HepG2 (cell line): ENCODE measurements around the gene DNM3.

Source experiments
- FOXP1 ChIP-seq, 2 experiments: fragments of 450-650 bp in 1 of 2; IDR thresholded peaks; 2 replicates each; pipeline ENCODE4 v1.6.1; 2017 to 2018; ENCODE audit warnings: antibody characterized with exemption in 1 of 2
- HNRNPK ChIP-seq: fragments of 200-400 bp; formaldehyde crosslinking; IDR thresholded peaks from 2 replicates; pipeline ENCODE4 v1.6.1; 2018; ENCODE audit warnings: low read length, low read depth, moderate library complexity, mild to moderate bottlenecking; ENCODE audit not compliant: poor library complexity, severe bottlenecking
- MEIS1 ChIP-seq: sonication (generic); formaldehyde crosslinking; IDR thresholded peaks from 2 replicates; pipeline ENCODE4 v1.9.0; 2021; ENCODE audit warnings: mild to moderate bottlenecking, missing genetic modification reagents, moderate library complexity, borderline replicate concordance
- MTF1 ChIP-seq: sonication (generic); formaldehyde crosslinking; IDR thresholded peaks from 2 replicates; pipeline ENCODE4 v1.5.0; 2020; ENCODE audit warnings: missing genetic modification reagents
- NFE2L2 ChIP-seq: fragments of 150-350 bp; IDR thresholded peaks from 2 replicates; pipeline ENCODE4 v1.6.1; 2014; ENCODE audit warnings: low read length
- POLR2AphosphoS5 ChIP-seq: IDR thresholded peaks from 2 replicates; pipeline ENCODE4 v1.6.1; 2012; ENCODE audit warnings: low read depth, low read length
- TRIM24 ChIP-seq: sonication (generic); formaldehyde crosslinking; IDR thresholded peaks from 2 replicates; pipeline ENCODE4 v1.8.0; 2022; ENCODE audit warnings: mild to moderate bottlenecking, missing genetic modification reagents
- TF ChIP-seq, protein P1 (sequence below): sonication (generic); formaldehyde crosslinking; IDR thresholded peaks from 2 replicates; pipeline ENCODE4 v1.4.0; 2020; ENCODE audit warnings: missing genetic modification reagents
- TF ChIP-seq, protein P2 (sequence below): sonication (generic); formaldehyde crosslinking; IDR thresholded peaks from 2 replicates; pipeline ENCODE4 v1.4.0; 2020; ENCODE audit warnings: mild to moderate bottlenecking, missing genetic modification reagents
- TF ChIP-seq, protein P3 (sequence below): sonication (generic); formaldehyde crosslinking; IDR thresholded peaks from 2 replicates; pipeline ENCODE4 v1.8.1; 2023; ENCODE audit warnings: mild to moderate bottlenecking, inconsistent platforms, moderate library complexity, missing genetic modification reagents, borderline replicate concordance
- TF ChIP-seq, protein P4 (sequence below): sonication (generic); formaldehyde crosslinking; IDR thresholded peaks from 2 replicates; pipeline ENCODE4 v1.5.0; 2020; ENCODE audit warnings: mild to moderate bottlenecking, missing genetic modification reagents, moderate library complexity

DNA sequence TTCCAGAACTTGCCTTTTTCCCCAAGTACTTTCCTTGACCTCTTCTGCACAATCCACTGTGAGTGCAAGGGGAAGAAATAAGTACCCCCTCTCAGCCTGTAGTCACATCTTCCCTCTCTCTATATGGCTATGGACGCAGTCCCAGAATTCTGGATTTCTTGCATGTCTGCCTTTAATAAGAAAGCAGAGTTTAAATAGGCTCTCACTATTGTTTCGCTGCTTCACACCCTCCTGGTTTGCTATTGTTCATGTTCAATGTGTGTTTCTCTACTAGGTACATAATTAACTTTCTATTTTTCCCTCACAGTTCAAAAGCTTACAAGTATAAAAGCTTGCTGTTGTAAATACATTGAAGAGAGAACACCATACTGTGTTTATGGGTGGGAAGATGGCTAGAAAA, 397.7 kb downstream of the DNM3 start:
- TF ChIP-seq MEIS1 (CRISPR knock-in tag): no peak
- no peak for TF ChIP-seq POLR2AphosphoS5
- TF ChIP-seq, protein P1, sequence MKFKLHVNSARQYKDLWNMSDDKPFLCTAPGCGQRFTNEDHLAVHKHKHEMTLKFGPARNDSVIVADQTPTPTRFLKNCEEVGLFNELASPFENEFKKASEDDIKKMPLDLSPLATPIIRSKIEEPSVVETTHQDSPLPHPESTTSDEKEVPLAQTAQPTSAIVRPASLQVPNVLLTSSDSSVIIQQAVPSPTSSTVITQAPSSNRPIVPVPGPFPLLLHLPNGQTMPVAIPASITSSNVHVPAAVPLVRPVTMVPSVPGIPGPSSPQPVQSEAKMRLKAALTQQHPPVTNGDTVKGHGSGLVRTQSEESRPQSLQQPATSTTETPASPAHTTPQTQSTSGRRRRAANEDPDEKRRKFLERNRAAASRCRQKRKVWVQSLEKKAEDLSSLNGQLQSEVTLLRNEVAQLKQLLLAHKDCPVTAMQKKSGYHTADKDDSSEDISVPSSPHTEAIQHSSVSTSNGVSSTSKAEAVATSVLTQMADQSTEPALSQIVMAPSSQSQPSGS: no peak
- TF ChIP-seq FOXP1 (IDR thresholded peaks at IDR 0.05): no peak
- no peak for TF ChIP-seq FOXP1 (CRISPR knock-in tag; IDR thresholded peaks at IDR 0.05)
- TF ChIP-seq, protein P2, sequence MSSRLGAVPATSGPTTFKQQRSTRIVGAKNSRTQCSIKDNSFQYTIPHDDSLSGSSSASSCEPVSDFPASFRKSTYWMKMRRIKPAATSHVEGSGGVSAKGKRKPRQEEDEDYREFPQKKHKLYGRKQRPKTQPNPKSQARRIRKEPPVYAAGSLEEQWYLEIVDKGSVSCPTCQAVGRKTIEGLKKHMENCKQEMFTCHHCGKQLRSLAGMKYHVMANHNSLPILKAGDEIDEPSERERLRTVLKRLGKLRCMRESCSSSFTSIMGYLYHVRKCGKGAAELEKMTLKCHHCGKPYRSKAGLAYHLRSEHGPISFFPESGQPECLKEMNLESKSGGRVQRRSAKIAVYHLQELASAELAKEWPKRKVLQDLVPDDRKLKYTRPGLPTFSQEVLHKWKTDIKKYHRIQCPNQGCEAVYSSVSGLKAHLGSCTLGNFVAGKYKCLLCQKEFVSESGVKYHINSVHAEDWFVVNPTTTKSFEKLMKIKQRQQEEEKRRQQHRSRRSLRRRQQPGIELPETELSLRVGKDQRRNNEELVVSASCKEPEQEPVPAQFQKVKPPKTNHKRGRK (CRISPR knock-in tag): no peak
- TF ChIP-seq, protein P3, sequence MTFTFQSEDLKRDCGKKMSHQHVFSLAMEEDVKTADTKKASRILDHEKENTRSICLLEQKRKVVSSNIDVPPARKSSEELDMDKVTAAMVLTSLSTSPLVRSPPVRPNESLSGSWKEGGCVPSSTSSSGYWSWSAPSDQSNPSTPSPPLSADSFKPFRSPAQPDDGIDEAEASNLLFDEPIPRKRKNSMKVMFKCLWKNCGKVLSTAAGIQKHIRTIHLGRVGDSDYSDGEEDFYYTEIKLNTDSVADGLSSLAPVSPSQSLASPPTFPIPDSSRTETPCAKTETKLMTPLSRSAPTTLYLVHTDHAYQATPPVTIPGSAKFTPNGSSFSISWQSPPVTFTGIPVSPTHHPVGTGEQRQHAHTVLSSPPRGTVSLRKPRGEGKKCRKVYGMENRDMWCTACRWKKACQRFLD (CRISPR knock-in tag): no peak
- TF ChIP-seq, protein P4, sequence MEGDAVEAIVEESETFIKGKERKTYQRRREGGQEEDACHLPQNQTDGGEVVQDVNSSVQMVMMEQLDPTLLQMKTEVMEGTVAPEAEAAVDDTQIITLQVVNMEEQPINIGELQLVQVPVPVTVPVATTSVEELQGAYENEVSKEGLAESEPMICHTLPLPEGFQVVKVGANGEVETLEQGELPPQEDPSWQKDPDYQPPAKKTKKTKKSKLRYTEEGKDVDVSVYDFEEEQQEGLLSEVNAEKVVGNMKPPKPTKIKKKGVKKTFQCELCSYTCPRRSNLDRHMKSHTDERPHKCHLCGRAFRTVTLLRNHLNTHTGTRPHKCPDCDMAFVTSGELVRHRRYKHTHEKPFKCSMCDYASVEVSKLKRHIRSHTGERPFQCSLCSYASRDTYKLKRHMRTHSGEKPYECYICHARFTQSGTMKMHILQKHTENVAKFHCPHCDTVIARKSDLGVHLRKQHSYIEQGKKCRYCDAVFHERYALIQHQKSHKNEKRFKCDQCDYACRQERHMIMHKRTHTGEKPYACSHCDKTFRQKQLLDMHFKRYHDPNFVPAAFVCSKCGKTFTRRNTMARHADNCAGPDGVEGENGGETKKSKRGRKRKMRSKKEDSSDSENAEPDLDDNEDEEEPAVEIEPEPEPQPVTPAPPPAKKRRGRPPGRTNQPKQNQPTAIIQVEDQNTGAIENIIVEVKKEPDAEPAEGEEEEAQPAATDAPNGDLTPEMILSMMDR: no peak
- no peak for TF ChIP-seq TRIM24 (CRISPR knock-in tag)
- TF ChIP-seq NFE2L2: no peak
- no peak for TF ChIP-seq MTF1 (CRISPR knock-in tag)
- no peak for TF ChIP-seq HNRNPK
